Stimulated activated CD4-positive, alpha-beta T cell treated with anti-CD3 and anti-CD28 coated beads, Interleukin-4, amount 100 ng/mL, for 1 hour (primary cell): Measurements from ENCODE around the gene CROCC2.

ENCODE experiments used
- DNase-seq: peaks from one replicate; pipeline ENCODE4 v3.0.0-alpha.2; 2020

The CROCC2 gene

GRCh38 chr2:240892925-240893324 is 13.2 kb upstream of the CROCC2 start:
- no peak for DNase-seq

GRCh38 chr2:240893363-240893844 is 12.7 kb upstream of the CROCC2 start:
- peak; percentile 73 for DNase-seq

- DNase-seq, result no peak
Observed at GRCh38 chr2:240894006-240894405, 12.1 kb upstream of the CROCC2 start.

GRCh38 chr2:240894836-240895558 is 11.1 kb upstream of the CROCC2 start:
- no peak for DNase-seq

- DNase-seq, result no peak
Observed at GRCh38 chr2:240895656-240896388, 10.3 kb upstream of the CROCC2 start, which contains the start of gene MAB21L4. Gene MAB21L4, minus strand, starts transcription at chr2:240896156. Its CDS starts 159 bp downstream, at chr2:240895997.

- no peak for DNase-seq
Observed at GRCh38 chr2:240896394-240896793, 9.7 kb upstream of the CROCC2 start.

GRCh38 chr2:240896871-240897692 is 9.1 kb upstream of the CROCC2 start:
- no peak for DNase-seq

GRCh38 chr2:240898108-240898730 is 7.9 kb upstream of the CROCC2 start:
- DNase-seq, result no peak

- DNase-seq, result no peak
Observed at GRCh38 chr2:240898731-240899467, 7.2 kb upstream of the CROCC2 start.

- DNase-seq, result no peak
Observed at GRCh38 chr2:240899468-240899865, 6.7 kb upstream of the CROCC2 start.

GRCh38 chr2:240900141-240900860 is 5.8 kb upstream of the CROCC2 start:
- no peak for DNase-seq

GRCh38 chr2:240901986-240902614 is 4.0 kb upstream of the CROCC2 start:
- DNase-seq, result no peak

GRCh38 chr2:240902615-240903041 is 3.5 kb upstream of the CROCC2 start:
- no peak for DNase-seq

GRCh38 chr2:240903191-240904060 is 2.7 kb upstream of the CROCC2 start:
- no peak for DNase-seq

- DNase-seq, result no peak
Observed at GRCh38 chr2:240904216-240905175, 1.6 kb upstream of the CROCC2 start.

GRCh38 chr2:240905176-240905781 is 857 bp upstream of the CROCC2 start:
- no peak for DNase-seq

GRCh38 chr2:240906911-240907590 is 915 bp downstream of the CROCC2 start:
- no peak for DNase-seq
